Activated T-helper 17 cell treated with anti-CD3 and anti-CD28 coated beads, Interleukin-2, amount 50 U/mL, for 72 hours (primary cell): ENCODE data around the gene SPACA7. TPM values are rescaled to one million over a fixed set of nuclear protein-coding genes. Genes with fewer than 3 reads are reported as not detected.

ENCODE experiments used
- ATAC-seq: fragments of 150-1000 bp; cut with Tn5 transposase; replicated peaks from 2 replicates; pipeline ENCODE4 v1.10.0; 2021; ENCODE audit warnings: mild to moderate bottlenecking, moderate library complexity
- H3K27ac Mint-ChIP-seq: one replicate; pipeline ENCODE4 v1.8.0; 2022; ENCODE audit warnings: mixed read lengths
- H3K27me3 Mint-ChIP-seq: one replicate; pipeline ENCODE4 v1.8.0; 2022; ENCODE audit warnings: mixed read lengths
- H3K36me3 Mint-ChIP-seq: one replicate; pipeline ENCODE4 v1.8.0; 2022; ENCODE audit warnings: low read depth, mild to moderate bottlenecking, mixed read lengths
- H3K4me1 Mint-ChIP-seq: one replicate; pipeline ENCODE4 v1.8.0; 2022; ENCODE audit warnings: mixed read lengths
- H3K4me3 Mint-ChIP-seq: one replicate; pipeline ENCODE4 v1.8.0; 2022; ENCODE audit warnings: mild to moderate bottlenecking, mixed read lengths
- H3K9me3 Mint-ChIP-seq: one replicate; pipeline ENCODE4 v1.8.0; 2022; ENCODE audit warnings: mixed read lengths
- total RNA-seq, 2 donors: library from RNA; stranded (reverse); gene quantifications; one replicate each; pipeline ENCODE4 v1.2.3, GENCODE V29; 2022

Gene SPACA7
- total RNA-seq, 2 donors from 2014 or later: not detected

GRCh38 chr13:112467236-112467635 lies 91.1 kb downstream of the SPACA7 start:
- ATAC-seq: no peak
- no peak overlapping the region for H3K4me3 Mint-ChIP-seq
- peaks cover 5% of the 10 kb centered on the region for H3K27me3 Mint-ChIP-seq
- H3K36me3 Mint-ChIP-seq: no peaks in the 10 kb centered on the region
- no peaks in the 10 kb centered on the region for H3K4me1 Mint-ChIP-seq
- peaks cover 5% of the 10 kb centered on the region for H3K9me3 Mint-ChIP-seq
- no peak overlapping the region for H3K27ac Mint-ChIP-seq

GRCh38 chr13:112468069-112468468 lies 91.9 kb downstream of the SPACA7 start:
- Mint-ChIP-seq H3K27me3 (no peaks in the 10 kb centered on the region), H3K4me1 (no peaks in the 10 kb centered on the region), H3K9me3 (no peaks in the 10 kb centered on the region), H3K36me3 (no peaks in the 10 kb centered on the region), H3K4me3 (no peak overlapping the region), H3K27ac (no peak overlapping the region)
- no peak for ATAC-seq

GRCh38 chr13:112469071-112469745 lies 93.1 kb downstream of the SPACA7 start:
- no peak for ATAC-seq

GRCh38 chr13:112473818-112474217 lies 97.7 kb downstream of the SPACA7 start:
- no peak for ATAC-seq
- Mint-ChIP-seq H3K9me3 (no peaks in the 10 kb centered on the region), H3K4me1 (no peaks in the 10 kb centered on the region), H3K27me3 (no peaks in the 10 kb centered on the region), H3K27ac (no peak overlapping the region), H3K4me3 (no peak overlapping the region), H3K36me3 (no peaks in the 10 kb centered on the region)

More at GRCh38 chr13:112469071-112469745, 93.1 kb downstream of the SPACA7 start:
- no peaks in the 10 kb centered on the region for H3K36me3 Mint-ChIP-seq
- H3K27me3 Mint-ChIP-seq: no peaks in the 10 kb centered on the region
- H3K27ac Mint-ChIP-seq: no peak overlapping the region
- no peaks in the 10 kb centered on the region for H3K9me3 Mint-ChIP-seq
- no peak overlapping the region for H3K4me3 Mint-ChIP-seq
- no peaks in the 10 kb centered on the region for H3K4me1 Mint-ChIP-seq

- H3K27me3 Mint-ChIP-seq: no peaks in the 10 kb centered on the region
- H3K4me3 Mint-ChIP-seq: no peak overlapping the region
- H3K4me1 Mint-ChIP-seq: no peaks in the 10 kb centered on the region
- no peaks in the 10 kb centered on the region for H3K36me3 Mint-ChIP-seq
- H3K27ac Mint-ChIP-seq: no peak overlapping the region
- no peaks in the 10 kb centered on the region for H3K9me3 Mint-ChIP-seq
- no peak for ATAC-seq
These were observed 98.7 kb downstream of the SPACA7 start for GRCh38 chr13:112474869-112475268.

GRCh38 chr13:112475889-112476288 lies 99.7 kb downstream of the SPACA7 start:
- H3K27ac Mint-ChIP-seq: no peak overlapping the region
- no peak overlapping the region for H3K4me3 Mint-ChIP-seq
- no peaks in the 10 kb centered on the region for H3K36me3 Mint-ChIP-seq
- H3K4me1 Mint-ChIP-seq: no peaks in the 10 kb centered on the region
- no peaks in the 10 kb centered on the region for H3K9me3 Mint-ChIP-seq
- no peak for ATAC-seq
- no peaks in the 10 kb centered on the region for H3K27me3 Mint-ChIP-seq

GRCh38 chr13:112477070-112477619 lies 101.0 kb downstream of the SPACA7 start:
- Mint-ChIP-seq H3K27me3 (no peaks in the 10 kb centered on the region), H3K9me3 (peaks cover 4% of the 10 kb centered on the region), H3K4me3 (no peak overlapping the region), H3K27ac (no peak overlapping the region), H3K36me3 (no peaks in the 10 kb centered on the region), H3K4me1 (no peaks in the 10 kb centered on the region)
- no peak for ATAC-seq

GRCh38 chr13:112479389-112479788 lies 103.2 kb downstream of the SPACA7 start:
- Mint-ChIP-seq H3K27ac (no peak overlapping the region), H3K4me1 (no peaks in the 10 kb centered on the region), H3K9me3 (peaks cover 8% of the 10 kb centered on the region), H3K27me3 (no peaks in the 10 kb centered on the region), H3K36me3 (no peaks in the 10 kb centered on the region), H3K4me3 (no peak overlapping the region)
- no peak for ATAC-seq

- Mint-ChIP-seq H3K36me3 (peaks cover 17% of the 10 kb centered on the region), H3K27me3 (no peaks in the 10 kb centered on the region), H3K4me1 (no peaks in the 10 kb centered on the region), H3K27ac (no peak overlapping the region), H3K9me3 (peaks cover 8% of the 10 kb centered on the region), H3K4me3 (no peak overlapping the region)
- ATAC-seq: peak; percentile 34
These were observed 105.3 kb downstream of the SPACA7 start for GRCh38 chr13:112481458-112481857.

- ATAC-seq: no peak
- H3K27me3 Mint-ChIP-seq: no peaks in the 10 kb centered on the region
These were observed 107.1 kb downstream of the SPACA7 start for GRCh38 chr13:112483299-112483698.

More at GRCh38 chr13:112483299-112483698, 107.1 kb downstream of the SPACA7 start:
- H3K9me3 Mint-ChIP-seq: peaks cover 8% of the 10 kb centered on the region
- H3K4me3 Mint-ChIP-seq: no peak overlapping the region
- H3K36me3 Mint-ChIP-seq: peaks cover 30% of the 10 kb centered on the region
- no peak overlapping the region for H3K27ac Mint-ChIP-seq
- H3K4me1 Mint-ChIP-seq: no peaks in the 10 kb centered on the region

Other genes with a start within 250 kb of the SPACA7 start
- gene TUBGCP3, start 211.8 kb downstream of the SPACA7 start, total RNA-seq: 10 to 100 TPM; 31.3 to 46.4 TPM